Measurements from ENCODE around the gene RFNG.

DNA sequence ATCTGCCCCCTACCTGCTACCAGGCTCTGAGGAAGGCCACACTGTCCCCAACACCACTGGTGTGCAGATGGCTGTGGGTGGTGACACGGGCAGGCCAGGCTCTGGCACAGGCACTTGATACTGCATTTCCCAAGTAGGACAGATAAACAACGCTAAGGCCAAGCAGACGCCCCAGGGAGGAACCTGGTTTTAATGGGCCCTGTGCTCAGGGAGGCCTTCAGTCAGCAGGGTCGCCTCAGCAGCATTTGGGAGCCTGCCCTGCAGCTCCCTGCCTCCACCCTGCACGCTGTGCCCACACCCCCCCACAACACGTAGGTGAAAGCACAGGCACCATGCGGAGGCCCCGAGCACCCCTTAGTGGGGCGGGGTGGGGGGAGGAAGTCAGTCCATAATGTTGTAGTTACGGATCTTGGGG lies 49.7 kb upstream of the RFNG start:
- no peak for TF ChIP-seq POLR2AphosphoS5 (IDR thresholded peaks at IDR 0.05)
- TF ChIP-seq, protein P1, sequence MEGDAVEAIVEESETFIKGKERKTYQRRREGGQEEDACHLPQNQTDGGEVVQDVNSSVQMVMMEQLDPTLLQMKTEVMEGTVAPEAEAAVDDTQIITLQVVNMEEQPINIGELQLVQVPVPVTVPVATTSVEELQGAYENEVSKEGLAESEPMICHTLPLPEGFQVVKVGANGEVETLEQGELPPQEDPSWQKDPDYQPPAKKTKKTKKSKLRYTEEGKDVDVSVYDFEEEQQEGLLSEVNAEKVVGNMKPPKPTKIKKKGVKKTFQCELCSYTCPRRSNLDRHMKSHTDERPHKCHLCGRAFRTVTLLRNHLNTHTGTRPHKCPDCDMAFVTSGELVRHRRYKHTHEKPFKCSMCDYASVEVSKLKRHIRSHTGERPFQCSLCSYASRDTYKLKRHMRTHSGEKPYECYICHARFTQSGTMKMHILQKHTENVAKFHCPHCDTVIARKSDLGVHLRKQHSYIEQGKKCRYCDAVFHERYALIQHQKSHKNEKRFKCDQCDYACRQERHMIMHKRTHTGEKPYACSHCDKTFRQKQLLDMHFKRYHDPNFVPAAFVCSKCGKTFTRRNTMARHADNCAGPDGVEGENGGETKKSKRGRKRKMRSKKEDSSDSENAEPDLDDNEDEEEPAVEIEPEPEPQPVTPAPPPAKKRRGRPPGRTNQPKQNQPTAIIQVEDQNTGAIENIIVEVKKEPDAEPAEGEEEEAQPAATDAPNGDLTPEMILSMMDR (IDR thresholded peaks at IDR 0.05) = no peak
- no peak for TF ChIP-seq EP300 (IDR thresholded peaks at IDR 0.05)
- TF ChIP-seq POLR2A (IDR thresholded peaks at IDR 0.05) = no peak

All from suprapubic skin (tissue), 4 donors.